GM19438 (cell line): ENCODE data around the gene IFFO2.

Source experiments
- ATAC-seq: cut with Tn5 transposase; IDR thresholded peaks from one replicate; pipeline ENCODE4 v1.9.1; 2021; ENCODE audit warnings: low read depth; ENCODE audit not compliant: unreplicated experiment

IFFO2 gene

DNA sequence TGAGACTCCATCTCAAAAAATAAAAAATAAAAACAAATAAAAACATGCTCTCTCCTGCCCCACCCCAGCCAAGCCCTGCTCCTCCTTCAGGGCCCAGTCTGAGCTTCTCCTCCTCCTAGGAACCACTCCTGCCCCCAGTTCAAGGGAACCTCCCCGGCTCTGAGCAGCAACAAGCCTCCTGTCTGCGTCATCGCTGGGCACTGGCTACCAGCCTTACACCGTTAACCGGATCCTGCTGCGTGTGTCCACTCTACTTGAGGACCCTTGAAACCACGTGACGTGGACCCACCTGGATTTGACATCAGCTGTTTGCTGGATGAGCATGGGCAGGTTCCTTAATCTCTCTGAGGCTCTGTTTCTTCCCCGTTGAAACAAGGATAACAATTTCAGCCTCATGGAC is 95.4 kb downstream of the IFFO2 start:
- ATAC-seq, result no peak

- no peak for ATAC-seq
Measured at GRCh38 chr1:18859560-18859959, 96.9 kb downstream of the IFFO2 start, which contains the start of gene TAS1R2. TAS1R2 (minus strand) TSS chr1:18859660; CDS start chr1:18859660, 0 bp downstream.

DNA sequence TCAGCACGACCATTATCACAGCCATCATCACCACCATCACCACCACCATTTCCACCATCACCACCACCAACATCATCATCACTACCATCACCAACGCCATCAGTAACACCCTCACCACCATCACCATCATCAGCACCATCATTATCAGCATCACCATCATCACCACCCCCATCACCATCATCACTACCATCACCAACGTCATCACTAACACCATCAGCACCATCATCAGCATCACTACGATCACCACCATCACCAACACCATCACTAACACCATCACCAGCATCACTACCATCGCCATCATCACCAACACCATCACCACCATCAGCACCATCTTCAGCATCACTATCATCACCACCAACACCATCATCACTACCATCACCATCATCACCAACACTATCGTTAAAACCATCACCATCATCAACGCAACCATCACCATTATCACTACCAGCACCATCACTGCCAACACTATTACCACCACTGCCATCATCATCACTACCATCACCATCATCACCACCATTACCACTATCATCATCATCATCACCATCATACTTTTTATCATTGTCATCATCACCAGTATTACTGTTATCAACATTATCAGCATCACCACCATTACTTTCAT is 98.3 kb downstream of the IFFO2 start:
- no peak for ATAC-seq

- ATAC-seq, result no peak
Measured at GRCh38 chr1:18856435-18856834, 100.0 kb downstream of the IFFO2 start.

GRCh38 chr1:18855573-18855972 is 100.9 kb downstream of the IFFO2 start:
- no peak for ATAC-seq

DNA sequence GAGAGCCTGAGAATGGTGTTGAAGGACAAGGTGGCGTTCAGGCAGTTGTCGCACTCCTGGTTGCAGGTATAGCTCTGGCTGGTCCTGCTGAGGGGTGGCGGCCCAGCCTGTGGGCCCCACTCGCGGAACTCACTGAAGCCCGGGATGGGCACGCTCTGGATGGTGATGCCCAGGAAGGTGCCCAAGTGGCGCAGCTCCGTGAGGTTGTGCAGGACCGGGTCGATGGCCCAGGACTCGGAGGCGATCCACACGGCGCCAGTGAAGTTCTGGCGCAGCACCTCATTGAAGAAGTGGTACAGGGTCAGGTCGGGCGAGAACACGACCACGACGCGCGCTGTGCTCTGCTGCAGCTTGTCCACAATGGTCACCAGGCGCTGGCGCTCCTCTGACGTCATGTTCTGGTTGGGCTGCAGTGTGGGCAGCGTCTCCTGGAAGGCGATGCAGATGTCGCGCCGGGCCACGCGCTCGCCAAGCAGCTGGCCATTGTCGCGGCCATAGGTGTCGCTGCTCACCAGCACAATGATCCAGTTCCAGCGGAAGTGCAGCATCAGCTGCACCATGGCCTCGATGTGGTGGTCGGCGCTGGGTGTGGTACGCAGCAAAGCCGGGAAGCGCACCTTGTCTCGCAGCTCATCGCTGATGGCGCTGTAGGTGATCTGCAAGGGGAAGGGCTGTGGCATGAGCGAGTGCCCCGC is 102.0 kb downstream of the IFFO2 start:
- no peak for ATAC-seq
